Stimulated activated memory B cell treated with anti-CD40 and anti-IgM and Interleukin-4, amounts not matched to agents 10 μg/mL and 1 μg/mL and 100 μg/mL, for 72 hours (primary cell): Measurements from ENCODE around the gene DCAF8.

Experiments used
- ATAC-seq: fragments of 150-1000 bp; cut with Tn5 transposase; 2 replicates; pipeline ENCODE4 v1.10.0; 2021
- H3K27ac Mint-ChIP-seq: one replicate; pipeline ENCODE4 v1.8.0; 2022; ENCODE audit warnings: mild to moderate bottlenecking, mixed read lengths
- H3K27me3 Mint-ChIP-seq: one replicate; pipeline ENCODE4 v1.8.0; 2022; ENCODE audit warnings: mixed read lengths
- H3K36me3 Mint-ChIP-seq: one replicate; pipeline ENCODE4 v1.8.0; 2022; ENCODE audit warnings: mixed read lengths
- H3K4me1 Mint-ChIP-seq: one replicate; pipeline ENCODE4 v1.8.0; 2022; ENCODE audit warnings: mixed read lengths
- H3K4me3 Mint-ChIP-seq: one replicate; pipeline ENCODE4 v1.8.0; 2022; ENCODE audit warnings: mild to moderate bottlenecking, moderate library complexity, mixed read lengths
- H3K9me3 Mint-ChIP-seq: one replicate; pipeline ENCODE4 v1.8.0; 2022; ENCODE audit warnings: mixed read lengths

Gene DCAF8

GRCh38 chr1:160247053-160247452 lies 15.3 kb downstream of the DCAF8 start:
- no peak overlapping the region for H3K27ac Mint-ChIP-seq
- no peaks in the 10 kb centered on the region for H3K9me3 Mint-ChIP-seq
- H3K27me3 Mint-ChIP-seq = no peaks in the 10 kb centered on the region
- no peak for ATAC-seq
- peaks cover 31% of the 10 kb centered on the region for H3K4me1 Mint-ChIP-seq
- peaks cover 10% of the 10 kb centered on the region for H3K36me3 Mint-ChIP-seq
- no peak overlapping the region for H3K4me3 Mint-ChIP-seq

GRCh38 chr1:160245434-160245833 lies 16.9 kb downstream of the DCAF8 start:
- peaks cover 19% of the 10 kb centered on the region for H3K4me1 Mint-ChIP-seq
- no peak overlapping the region for H3K4me3 Mint-ChIP-seq
- H3K27me3 Mint-ChIP-seq = no peaks in the 10 kb centered on the region
- no peak for ATAC-seq
- H3K9me3 Mint-ChIP-seq = no peaks in the 10 kb centered on the region
- H3K36me3 Mint-ChIP-seq = peaks cover 19% of the 10 kb centered on the region
- peak overlapping the region; percentile 22 for H3K27ac Mint-ChIP-seq

GRCh38 chr1:160244209-160244608 lies 18.1 kb downstream of the DCAF8 start:
- Mint-ChIP-seq H3K27me3 (no peaks in the 10 kb centered on the region), H3K9me3 (no peaks in the 10 kb centered on the region), H3K36me3 (peaks cover 31% of the 10 kb centered on the region), H3K4me3 (no peak overlapping the region), H3K27ac (no peak overlapping the region), H3K4me1 (peaks cover 19% of the 10 kb centered on the region)
- ATAC-seq = no peak

- no peak overlapping the region for H3K4me3 Mint-ChIP-seq
- no peaks in the 10 kb centered on the region for H3K27me3 Mint-ChIP-seq
- no peaks in the 10 kb centered on the region for H3K9me3 Mint-ChIP-seq
- peak overlapping the region; percentile 10 for H3K27ac Mint-ChIP-seq
- peaks cover 35% of the 10 kb centered on the region for H3K36me3 Mint-ChIP-seq
- ATAC-seq = no peak
- H3K4me1 Mint-ChIP-seq = peaks cover 21% of the 10 kb centered on the region
These were observed 18.6 kb downstream of the DCAF8 start for GRCh38 chr1:160243767-160244166.

- no peak overlapping the region for H3K27ac Mint-ChIP-seq
- H3K4me1 Mint-ChIP-seq = peaks cover 32% of the 10 kb centered on the region
- H3K9me3 Mint-ChIP-seq = no peaks in the 10 kb centered on the region
- H3K4me3 Mint-ChIP-seq = no peak overlapping the region
- no peaks in the 10 kb centered on the region for H3K27me3 Mint-ChIP-seq
- H3K36me3 Mint-ChIP-seq = peaks cover 50% of the 10 kb centered on the region
- ATAC-seq = no peak
These were observed 22.6 kb downstream of the DCAF8 start for GRCh38 chr1:160239582-160240299.

- peaks cover 31% of the 10 kb centered on the region for H3K4me1 Mint-ChIP-seq
- H3K27me3 Mint-ChIP-seq = no peaks in the 10 kb centered on the region
- H3K9me3 Mint-ChIP-seq = no peaks in the 10 kb centered on the region
- no peak for ATAC-seq
- H3K27ac Mint-ChIP-seq = peak overlapping the region; percentile 44
- H3K36me3 Mint-ChIP-seq = peaks cover 52% of the 10 kb centered on the region
- no peak overlapping the region for H3K4me3 Mint-ChIP-seq
These were observed 23.9 kb downstream of the DCAF8 start for GRCh38 chr1:160238408-160238807.

GRCh38 chr1:160237558-160237957 lies 24.8 kb downstream of the DCAF8 start:
- Mint-ChIP-seq H3K9me3 (no peaks in the 10 kb centered on the region), H3K4me3 (no peak overlapping the region), H3K27me3 (no peaks in the 10 kb centered on the region), H3K4me1 (peaks cover 31% of the 10 kb centered on the region), H3K36me3 (peaks cover 51% of the 10 kb centered on the region), H3K27ac (peak overlapping the region; percentile 49)
- ATAC-seq = no peak

- H3K27me3 Mint-ChIP-seq = no peaks in the 10 kb centered on the region
- peak; percentile 81 for ATAC-seq
- H3K9me3 Mint-ChIP-seq = no peaks in the 10 kb centered on the region
- peaks cover 50% of the 10 kb centered on the region for H3K36me3 Mint-ChIP-seq
- peaks cover 31% of the 10 kb centered on the region for H3K4me1 Mint-ChIP-seq
- H3K4me3 Mint-ChIP-seq = no peak overlapping the region
- peak overlapping the region; percentile 49 for H3K27ac Mint-ChIP-seq
These were observed 25.5 kb downstream of the DCAF8 start for GRCh38 chr1:160236806-160237205.

- no peaks in the 10 kb centered on the region for H3K27me3 Mint-ChIP-seq
- no peaks in the 10 kb centered on the region for H3K9me3 Mint-ChIP-seq
- H3K4me1 Mint-ChIP-seq = peaks cover 20% of the 10 kb centered on the region
- no peak overlapping the region for H3K27ac Mint-ChIP-seq
- peaks cover 52% of the 10 kb centered on the region for H3K36me3 Mint-ChIP-seq
- ATAC-seq = no peak
- H3K4me3 Mint-ChIP-seq = no peak overlapping the region
These were observed 29.4 kb downstream of the DCAF8 start for GRCh38 chr1:160232911-160233310.

GRCh38 chr1:160228431-160228830 lies 33.9 kb downstream of the DCAF8 start:
- H3K27me3 Mint-ChIP-seq = no peaks in the 10 kb centered on the region
- no peak for ATAC-seq
- no peaks in the 10 kb centered on the region for H3K9me3 Mint-ChIP-seq
- H3K36me3 Mint-ChIP-seq = peaks cover 52% of the 10 kb centered on the region
- H3K4me1 Mint-ChIP-seq = no peaks in the 10 kb centered on the region
- no peak overlapping the region for H3K4me3 Mint-ChIP-seq
- peak overlapping the region; percentile 22 for H3K27ac Mint-ChIP-seq

- no peak for ATAC-seq
- H3K36me3 Mint-ChIP-seq = peaks cover 57% of the 10 kb centered on the region
- no peaks in the 10 kb centered on the region for H3K27me3 Mint-ChIP-seq
- no peaks in the 10 kb centered on the region for H3K4me1 Mint-ChIP-seq
- no peaks in the 10 kb centered on the region for H3K9me3 Mint-ChIP-seq
- H3K4me3 Mint-ChIP-seq = no peak overlapping the region
- no peak overlapping the region for H3K27ac Mint-ChIP-seq
These were observed 34.8 kb downstream of the DCAF8 start for GRCh38 chr1:160227561-160227960.

GRCh38 chr1:160227034-160227433 lies 35.3 kb downstream of the DCAF8 start:
- H3K9me3 Mint-ChIP-seq = no peaks in the 10 kb centered on the region
- H3K27ac Mint-ChIP-seq = no peak overlapping the region
- no peaks in the 10 kb centered on the region for H3K4me1 Mint-ChIP-seq
- H3K4me3 Mint-ChIP-seq = no peak overlapping the region
- ATAC-seq = no peak
- H3K27me3 Mint-ChIP-seq = no peaks in the 10 kb centered on the region
- H3K36me3 Mint-ChIP-seq = peaks cover 62% of the 10 kb centered on the region

GRCh38 chr1:160226623-160227022 lies 35.7 kb downstream of the DCAF8 start:
- no peak overlapping the region for H3K27ac Mint-ChIP-seq
- no peak for ATAC-seq
- H3K4me3 Mint-ChIP-seq = no peak overlapping the region
- H3K9me3 Mint-ChIP-seq = no peaks in the 10 kb centered on the region
- peaks cover 62% of the 10 kb centered on the region for H3K36me3 Mint-ChIP-seq
- no peaks in the 10 kb centered on the region for H3K27me3 Mint-ChIP-seq
- no peaks in the 10 kb centered on the region for H3K4me1 Mint-ChIP-seq

GRCh38 chr1:160225345-160225744 lies 37.0 kb downstream of the DCAF8 start:
- Mint-ChIP-seq H3K4me1 (no peaks in the 10 kb centered on the region), H3K27ac (no peak overlapping the region), H3K9me3 (no peaks in the 10 kb centered on the region), H3K4me3 (no peak overlapping the region), H3K27me3 (no peaks in the 10 kb centered on the region), H3K36me3 (peaks cover 57% of the 10 kb centered on the region)
- ATAC-seq = no peak

- Mint-ChIP-seq H3K4me3 (no peak overlapping the region), H3K36me3 (peaks cover 56% of the 10 kb centered on the region), H3K9me3 (no peaks in the 10 kb centered on the region), H3K4me1 (no peaks in the 10 kb centered on the region), H3K27ac (no peak overlapping the region), H3K27me3 (no peaks in the 10 kb centered on the region)
- no peak for ATAC-seq
These were observed 37.7 kb downstream of the DCAF8 start for GRCh38 chr1:160224606-160225005.

GRCh38 chr1:160222546-160222945 lies 39.8 kb downstream of the DCAF8 start:
- no peaks in the 10 kb centered on the region for H3K9me3 Mint-ChIP-seq
- peaks cover 49% of the 10 kb centered on the region for H3K36me3 Mint-ChIP-seq
- no peak for ATAC-seq
- no peak overlapping the region for H3K27ac Mint-ChIP-seq
- no peak overlapping the region for H3K4me3 Mint-ChIP-seq
- no peaks in the 10 kb centered on the region for H3K27me3 Mint-ChIP-seq
- H3K4me1 Mint-ChIP-seq = no peaks in the 10 kb centered on the region
